Progenitor cell of endocrine pancreas (in vitro differentiated cells): ENCODE measurements around the gene DHDH. TPM values are rescaled to one million over a fixed set of nuclear protein-coding genes. Genes with fewer than 3 reads are reported as not detected.

Experiments
- DNase-seq: peaks from one replicate; pipeline ENCODE4 v3.0.0; 2021; ENCODE audit warnings: low spot score; ENCODE audit not compliant: unreplicated experiment
- H3K27ac Mint-ChIP-seq: 2 replicates; pipeline ENCODE4 v1.8.0; 2021; ENCODE audit warnings: mild to moderate bottlenecking, moderate library complexity, mixed read lengths
- H3K27me3 Mint-ChIP-seq: 2 replicates; pipeline ENCODE4 v1.8.0; 2021; ENCODE audit warnings: mixed read lengths
- H3K36me3 Mint-ChIP-seq: 2 replicates; pipeline ENCODE4 v1.8.0; 2022; ENCODE audit warnings: mixed read lengths; ENCODE audit not compliant: insufficient read depth
- H3K4me1 Mint-ChIP-seq: 2 replicates; pipeline ENCODE4 v1.8.0; 2021; ENCODE audit warnings: low read depth, mixed read lengths
- H3K4me3 Mint-ChIP-seq: 2 replicates; pipeline ENCODE4 v1.8.0; 2021; ENCODE audit warnings: low read depth, mild to moderate bottlenecking, moderate library complexity, mixed read lengths
- H3K9me3 Mint-ChIP-seq: 2 replicates; pipeline ENCODE4 v1.8.0; 2021; ENCODE audit warnings: low read depth, mixed read lengths
- CTCF ChIP-seq: fragments of 200-600 bp; sonication (generic); IDR thresholded peaks from one replicate; pipeline ENCODE4 v1.5.0; 2021; ENCODE audit warnings: antibody characterized with exemption, mild to moderate bottlenecking; ENCODE audit not compliant: unreplicated experiment
- total RNA-seq: library from RNA; stranded (reverse); gene quantifications from 2 replicates; pipeline ENCODE4 v1.2.1, GENCODE V29; 2021

DHDH gene
- total RNA-seq, 1 donor from 2014 or later: 1.8 TPM

- Mint-ChIP-seq H3K36me3 (peaks cover 28% of the 10 kb centered on the region), H3K27ac (no peak overlapping the region), H3K27me3 (no peaks in the 10 kb centered on the region), H3K4me3 (no peak overlapping the region), H3K4me1 (peaks cover 13% of the 10 kb centered on the region), H3K9me3 (no peaks in the 10 kb centered on the region)
- no peak for TF ChIP-seq CTCF
- DNase-seq: no peak
These were observed 36.8 kb downstream of the DHDH start for GRCh38 chr19:48970139-48970766.

- Mint-ChIP-seq H3K27me3 (no peaks in the 10 kb centered on the region), H3K9me3 (no peaks in the 10 kb centered on the region), H3K36me3 (peaks cover 24% of the 10 kb centered on the region), H3K4me3 (no peak overlapping the region), H3K27ac (peak overlapping the region; percentile 79), H3K4me1 (peaks cover 12% of the 10 kb centered on the region)
- peak; percentile 91 for TF ChIP-seq CTCF
- DNase-seq: peak; percentile 69
These were observed 37.5 kb downstream of the DHDH start for GRCh38 chr19:48970923-48971395.

- TF ChIP-seq CTCF: no peak
- Mint-ChIP-seq H3K27me3 (no peaks in the 10 kb centered on the region), H3K4me1 (no peaks in the 10 kb centered on the region), H3K4me3 (no peak overlapping the region), H3K27ac (peak overlapping the region; percentile 33), H3K9me3 (no peaks in the 10 kb centered on the region), H3K36me3 (peaks cover 20% of the 10 kb centered on the region)
- DNase-seq: no peak
These were observed 42.7 kb downstream of the DHDH start for GRCh38 chr19:48975947-48976847.

- Mint-ChIP-seq H3K4me1 (no peaks in the 10 kb centered on the region), H3K36me3 (peaks cover 23% of the 10 kb centered on the region), H3K9me3 (no peaks in the 10 kb centered on the region), H3K4me3 (no peak overlapping the region), H3K27me3 (no peaks in the 10 kb centered on the region), H3K27ac (no peak overlapping the region)
- no peak for DNase-seq
- no peak for TF ChIP-seq CTCF
These were observed 43.6 kb downstream of the DHDH start for GRCh38 chr19:48977061-48977460.

- H3K9me3 Mint-ChIP-seq: no peaks in the 10 kb centered on the region
- no peaks in the 10 kb centered on the region for H3K4me1 Mint-ChIP-seq
- DNase-seq: no peak
- TF ChIP-seq CTCF: no peak
- H3K27me3 Mint-ChIP-seq: no peaks in the 10 kb centered on the region
- H3K4me3 Mint-ChIP-seq: no peak overlapping the region
- H3K27ac Mint-ChIP-seq: no peak overlapping the region
- H3K36me3 Mint-ChIP-seq: peaks cover 23% of the 10 kb centered on the region
These were observed 48.8 kb downstream of the DHDH start for GRCh38 chr19:48982280-48982679.
